ENCODE results near the gene PROP1. TPM values are rescaled to one million over a fixed set of nuclear protein-coding genes. Genes with fewer than 3 reads are reported as not detected.
"Not testable (repeated sequence)": the region's sequence is repeated elsewhere in the genome, so short reads cannot be mapped to it uniquely, and the experiment has no call there.

The PROP1 gene
- total and polyA plus RNA-seq, 12 donors: not detected

GRCh38 chr5:177972613-177973012 lies 23.4 kb downstream of the PROP1 start:
- intact Hi-C loops (cut with DNase I): no loop called here
- Histone ChIP-seq H3K4me3 (no peak overlapping the region), H3K36me3 (replicated peaks in 1 of 2) (no peaks in the 10 kb centered on the region), H3K27me3 (peaks cover 8% of the 10 kb centered on the region), H3K4me1 (replicated peaks in 1 of 2) (no peaks in the 10 kb centered on the region), H3K9me3 (replicated peaks in 1 of 3) (no peaks in the 10 kb centered on the region), H3K27ac (no peak overlapping the region)
- TF ChIP-seq, protein P1, sequence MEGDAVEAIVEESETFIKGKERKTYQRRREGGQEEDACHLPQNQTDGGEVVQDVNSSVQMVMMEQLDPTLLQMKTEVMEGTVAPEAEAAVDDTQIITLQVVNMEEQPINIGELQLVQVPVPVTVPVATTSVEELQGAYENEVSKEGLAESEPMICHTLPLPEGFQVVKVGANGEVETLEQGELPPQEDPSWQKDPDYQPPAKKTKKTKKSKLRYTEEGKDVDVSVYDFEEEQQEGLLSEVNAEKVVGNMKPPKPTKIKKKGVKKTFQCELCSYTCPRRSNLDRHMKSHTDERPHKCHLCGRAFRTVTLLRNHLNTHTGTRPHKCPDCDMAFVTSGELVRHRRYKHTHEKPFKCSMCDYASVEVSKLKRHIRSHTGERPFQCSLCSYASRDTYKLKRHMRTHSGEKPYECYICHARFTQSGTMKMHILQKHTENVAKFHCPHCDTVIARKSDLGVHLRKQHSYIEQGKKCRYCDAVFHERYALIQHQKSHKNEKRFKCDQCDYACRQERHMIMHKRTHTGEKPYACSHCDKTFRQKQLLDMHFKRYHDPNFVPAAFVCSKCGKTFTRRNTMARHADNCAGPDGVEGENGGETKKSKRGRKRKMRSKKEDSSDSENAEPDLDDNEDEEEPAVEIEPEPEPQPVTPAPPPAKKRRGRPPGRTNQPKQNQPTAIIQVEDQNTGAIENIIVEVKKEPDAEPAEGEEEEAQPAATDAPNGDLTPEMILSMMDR (IDR thresholded peaks at IDR 0.05): no peak
- no peak for TF ChIP-seq POLR2A (IDR thresholded peaks at IDR 0.05)
- no peak for DNase-seq
- 38 to 66% (median 53%) methylated on average over 4 of the region's 4 CpGs for WGBS, 4 donors

DNA sequence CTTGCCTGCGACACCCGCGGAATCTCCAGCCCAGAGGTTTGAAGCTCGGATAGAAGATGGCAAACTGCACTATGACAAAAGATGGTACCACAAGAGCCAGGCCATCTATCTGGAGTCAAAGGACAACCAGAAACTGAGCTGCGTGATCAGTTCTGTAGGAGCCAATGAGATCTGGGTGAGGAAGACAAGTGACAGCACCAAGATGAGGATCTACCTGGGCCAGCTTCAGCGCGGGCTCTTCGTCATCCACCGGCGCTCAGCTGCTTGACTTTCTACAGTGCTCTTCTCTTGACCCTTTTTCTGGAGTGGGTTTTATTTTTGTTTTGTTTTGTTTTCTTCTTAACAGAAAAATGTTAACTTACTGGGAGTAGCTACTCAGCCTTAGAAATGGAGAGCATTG lies 24.0 kb downstream of the PROP1 start:
- DNase-seq: peak in 1 of 7 donors; percentile 13
- H3K27me3 ChIP-seq; H3K4me1 ChIP-seq (replicated peaks in 1 of 2); H3K4me3 ChIP-seq; H3K27ac ChIP-seq; H3K9me3 ChIP-seq (replicated peaks in 1 of 3); H3K36me3 ChIP-seq (replicated peaks in 1 of 2); intact Hi-C loops (cut with DNase I): not testable (repeated sequence)
- WGBS, 4 donors: 87 to 91% (median 90%) methylated on average over 10 of the region's 10 CpGs

DNA sequence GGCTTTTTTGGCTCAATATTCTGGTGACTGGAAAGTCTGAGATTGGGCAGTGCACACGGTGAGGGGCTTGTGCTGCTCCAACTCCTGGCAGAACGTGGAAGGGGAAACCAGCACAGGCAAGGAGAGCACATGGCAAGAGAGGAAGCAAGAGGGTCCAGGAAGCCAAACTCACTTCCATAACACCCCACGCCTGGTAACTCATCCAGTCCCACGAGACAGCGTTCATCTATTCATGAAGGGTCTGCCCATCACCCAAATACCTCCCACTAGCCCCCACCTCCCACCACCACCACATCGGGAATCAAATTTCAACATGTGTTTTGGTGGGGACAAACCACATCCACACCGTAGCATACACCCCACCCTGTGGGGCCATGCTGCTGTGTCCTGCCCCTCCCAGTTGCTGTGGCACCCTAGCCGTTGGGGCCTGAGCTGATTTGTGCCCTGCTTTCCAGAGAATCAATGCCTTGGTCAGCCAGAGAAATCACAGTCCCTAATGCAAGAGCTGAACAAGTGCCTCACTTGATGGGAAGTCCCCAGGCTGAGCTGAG lies 27.3 kb downstream of the PROP1 start:
- H3K4me3 ChIP-seq: no peak overlapping the region
- no peak for DNase-seq
- WGBS, 4 donors: 72 to 83% (median 78%) methylated on average over 7 to 8 of the region's 8 CpGs
- H3K4me1 ChIP-seq (replicated peaks in 1 of 2): no peaks in the 10 kb centered on the region
- TF ChIP-seq, protein P1 (IDR thresholded peaks at IDR 0.05): no peak
- no peak for TF ChIP-seq POLR2A (IDR thresholded peaks at IDR 0.05)
- H3K36me3 ChIP-seq (replicated peaks in 1 of 2): no peaks in the 10 kb centered on the region
- H3K27me3 ChIP-seq: no peaks in the 10 kb centered on the region
- no peaks in the 10 kb centered on the region for H3K9me3 ChIP-seq (replicated peaks in 1 of 3)
- no peak overlapping the region for H3K27ac ChIP-seq
- intact Hi-C loops (cut with DNase I): no loop called here

- peak in 1 of 7 donors; percentile 15 for DNase-seq
- H3K27me3 ChIP-seq: no peaks in the 10 kb centered on the region
- intact Hi-C loops (cut with DNase I): no loop called here
- no peaks in the 10 kb centered on the region for H3K36me3 ChIP-seq (replicated peaks in 1 of 2)
- WGBS, 4 donors: 76 to 83% (median 82%) methylated on average over 9 of the region's 9 CpGs
- no peaks in the 10 kb centered on the region for H3K4me1 ChIP-seq (replicated peaks in 1 of 2)
- H3K4me3 ChIP-seq: no peak overlapping the region
- TF ChIP-seq, protein P1 (IDR thresholded peaks at IDR 0.05): no peak
- TF ChIP-seq POLR2A (IDR thresholded peaks at IDR 0.05): no peak
- no peak overlapping the region for H3K27ac ChIP-seq
- no peaks in the 10 kb centered on the region for H3K9me3 ChIP-seq (replicated peaks in 1 of 3)
Measured at GRCh38 chr5:177967221-177967887, 28.7 kb downstream of the PROP1 start.

GRCh38 chr5:177966839-177967166 lies 29.2 kb downstream of the PROP1 start:
- no peaks in the 10 kb centered on the region for H3K9me3 ChIP-seq (replicated peaks in 1 of 3)
- no peak overlapping the region for H3K4me3 ChIP-seq
- DNase-seq: no peak
- TF ChIP-seq, protein P1 (IDR thresholded peaks at IDR 0.05): no peak
- TF ChIP-seq POLR2A (IDR thresholded peaks at IDR 0.05): no peak
- WGBS, 4 donors: 78 to 85% (median 83%) methylated on average over 7 of the region's 7 CpGs
- no peaks in the 10 kb centered on the region for H3K4me1 ChIP-seq (replicated peaks in 1 of 2)
- no peaks in the 10 kb centered on the region for H3K36me3 ChIP-seq (replicated peaks in 1 of 2)
- H3K27me3 ChIP-seq: no peaks in the 10 kb centered on the region
- intact Hi-C loops (cut with DNase I): no loop called here
- H3K27ac ChIP-seq: no peak overlapping the region

Measured in adrenal gland (tissue), 12 donors.